Loucy (cell line): ENCODE results near the gene PIK3C3.

Source experiments
- CTCF ChIP-seq: fragments of 200-600 bp; sonication (generic); conservative IDR thresholded peaks from 2 replicates; pipeline ENCODE4 v1.5.1; 2014; ENCODE audit warnings: mild to moderate bottlenecking, antibody characterized with exemption, low read length
- EZH2phosphoT487 ChIP-seq: fragments of 200-600 bp; IDR thresholded peaks from 2 replicates; pipeline ENCODE4 v1.6.1; 2018; ENCODE audit warnings: antibody characterized with exemption, mild to moderate bottlenecking, moderate library complexity, borderline replicate concordance

- no peak for TF ChIP-seq CTCF
- TF ChIP-seq EZH2phosphoT487 = no peak
Measured at GRCh38 chr18:42095732-42096377, 140.8 kb downstream of the PIK3C3 start.
